GM12878 (cell line): ENCODE measurements around the gene PLCB4. TPM values are rescaled to one million over a fixed set of nuclear protein-coding genes. Genes with fewer than 3 reads are reported as not detected.

Source experiments
- ATAC-seq: fragments of 200-7000 bp; cut with Tn5 transposase; 3 replicates; pipeline ENCODE4 v1.9.1; 2020; ENCODE audit warnings: mild to moderate bottlenecking, moderate library complexity
- BruUV-seq: library from RNA; stranded (reverse); fragments of 400-500 nt; replicated peaks from 2 replicates; lab custom pipeline; 2021; lab: Mats Ljungman, UMichigan
- CTCF ChIA-PET: fragments of 300-600 bp; sonication (Branson Sonifier 250); formaldehyde crosslinking; extraction: SDS; loops from one replicate; lab custom pipeline; 2021; ENCODE audit warnings: inconsistent platforms; lab: Yijun Ruan, JAX
- POLR2A ChIA-PET: fragments of 350-600 bp; formaldehyde crosslinking; extraction: SDS; loops from one replicate; lab custom pipeline; 2021; ENCODE audit warnings: inconsistent platforms; lab: Charles Lee
- RAD21 ChIA-PET: fragments of 300-600 bp; sonication (Branson Sonifier 250); formaldehyde crosslinking; loops from one replicate; lab custom pipeline; 2023; ENCODE audit warnings: antibody characterized with exemption; ENCODE audit not compliant: unreplicated experiment; lab: Charles Lee
- SMC1A ChIA-PET: fragments of 300-600 bp; sonication (Branson Sonifier 250); formaldehyde crosslinking; loops from one replicate; lab custom pipeline; 2023; ENCODE audit not compliant: unreplicated experiment, uncharacterized antibody; lab: Charles Lee
- DNase-seq: peaks from one replicate; pipeline ENCODE4 v3.0.0-alpha.2; 2011; ENCODE audit warnings: low read depth, low spot score
- FAIRE-seq: peaks from 3 replicates; lab custom pipeline; 2011; peaks lifted over from hg19 to GRCh38; lab: Jason Lieb, UNC
- H2AFZ ChIP-seq: 2 replicates; pipeline ENCODE4 v1.6.0; 2011; ENCODE audit warnings: low read depth, low read length, control low read depth; ENCODE audit not compliant: control insufficient read depth
- H3K27ac ChIP-seq: 2 replicates; pipeline ENCODE4 v1.5.1; 2011; ENCODE audit warnings: control low read depth; ENCODE audit not compliant: control insufficient read depth, insufficient read depth
- H3K27me3 ChIP-seq, 2 experiments: replicated peaks in 1 of 2; 2 replicates each; pipeline versions ENCODE4 v1.6.0 to v1.6.1; 2011; ENCODE audit warnings: low read length in 1 of 2; ENCODE audit not compliant: control insufficient read depth in 2 of 2, insufficient read depth in 2 of 2
- H3K36me3 ChIP-seq, 2 experiments: 2 replicates each; pipeline ENCODE4 v1.5.1; 2011; ENCODE audit warnings: low read length in 1 of 2; ENCODE audit not compliant: control insufficient read depth in 2 of 2, insufficient read depth in 2 of 2
- H3K4me1 ChIP-seq: 2 replicates; pipeline ENCODE4 v1.6.1; 2011; ENCODE audit warnings: mild to moderate bottlenecking, low read length, moderate library complexity, mixed read lengths; ENCODE audit not compliant: control insufficient read depth, insufficient read depth
- H3K4me2 ChIP-seq: 2 replicates; pipeline ENCODE4 v1.6.0; 2011; ENCODE audit warnings: control low read depth; ENCODE audit not compliant: control insufficient read depth, insufficient read depth
- H3K4me3 ChIP-seq: fragments of 200-600 bp; sonication (generic); 2 replicates; pipeline ENCODE4 v1.5.1; 2016
- H3K79me2 ChIP-seq: 2 replicates; pipeline ENCODE4 v1.6.0; 2011; ENCODE audit warnings: low read length; ENCODE audit not compliant: control insufficient read depth, insufficient read depth
- H3K9ac ChIP-seq: 2 replicates; pipeline ENCODE4 v1.8.0; 2011; ENCODE audit warnings: low read length, control low read depth, mixed read lengths; ENCODE audit not compliant: control insufficient read depth, insufficient read depth
- H3K9me3 ChIP-seq: replicated peaks from 3 replicates; pipeline ENCODE4 v1.5.1; 2011; ENCODE audit warnings: mild to moderate bottlenecking, low read length; ENCODE audit not compliant: control insufficient read depth, insufficient read depth
- H4K20me1 ChIP-seq: 2 replicates; pipeline ENCODE4 v1.6.0; 2011; ENCODE audit not compliant: control insufficient read depth, insufficient read depth
- EP300 ChIP-seq, 2 experiments: fragments of 150-350 bp in 1 of 2; IDR thresholded peaks; 2 replicates each; pipeline ENCODE4 v1.6.1; 2011 to 2012; ENCODE audit warnings: low read depth in 2 of 2, low read length in 2 of 2, borderline replicate concordance in 1 of 2, improper control_type of control experiment in 1 of 2, inconsistent platforms in 1 of 2; ENCODE audit not compliant: control insufficient read depth in 1 of 2
- KAT2A ChIP-seq: conservative IDR thresholded peaks from 2 replicates; pipeline ENCODE4 v1.6.1; 2011; ENCODE audit warnings: low read depth, low read length; ENCODE audit not compliant: control insufficient read depth
- MYC ChIP-seq: IDR thresholded peaks from 2 replicates; pipeline ENCODE4 v1.6.1; 2011; ENCODE audit warnings: mild to moderate bottlenecking, low read length, moderate library complexity, inconsistent platforms; ENCODE audit not compliant: insufficient read depth, insufficient replicate concordance, insufficient read length, severe bottlenecking
- NFYA ChIP-seq: IDR thresholded peaks from 2 replicates; pipeline ENCODE4 v1.6.1; 2011; ENCODE audit warnings: low read depth, mild to moderate bottlenecking, low read length, improper control_type of control experiment, borderline replicate concordance
- NFYB ChIP-seq: IDR thresholded peaks from 2 replicates; pipeline ENCODE4 v1.6.1; 2011; ENCODE audit warnings: low read depth, mild to moderate bottlenecking, low read length, improper control_type of control experiment, moderate library complexity; ENCODE audit not compliant: insufficient read depth
- SUZ12 ChIP-seq: fragments of 200-600 bp; sonication (generic); IDR thresholded peaks from one replicate; pipeline ENCODE4 v1.6.1; 2018; ENCODE audit warnings: antibody characterized with exemption, mild to moderate bottlenecking; ENCODE audit not compliant: unreplicated experiment
- ZSCAN29 ChIP-seq: fragments of 450-650 bp; IDR thresholded peaks from 2 replicates; pipeline ENCODE4 v1.6.1; 2017; ENCODE audit warnings: mild to moderate bottlenecking, moderate library complexity
- WGBS: methylation state at CpG from one replicate; pipeline ENCODE4 v1.1.6; 2016; ENCODE audit warnings: low lambda C conversion rate; ENCODE audit not compliant: insufficient replicate concordance, insufficient coverage; ENCODE audit errors: missing lambda C conversion rate; 5-methylcytosine and 5-hydroxymethylcytosine counted together
- in situ Hi-C: fragments of 300-500 bp; cut with MboI; formaldehyde crosslinking; loops from 9 replicates; pipeline ENCODE4 v1.14.3; 2018; ENCODE audit warnings: mixed read lengths
- intact Hi-C: fragments of 100-400 bp; cut with micrococcal nuclease; formaldehyde crosslinking; loops from one replicate; pipeline ENCODE4 v1.14.2; 2022; ENCODE audit not compliant: unreplicated experiment
- polyA plus RNA-seq, 11 experiments: library from polyadenylated mRNA; depleted of rRNA in 4 of 11; unstranded in 6 of 11; stranded (reverse) in 5 of 11; fragments of >200 nt; fragmentation: Nextera tagmentation in 4 of 11; fragmentation: Illumina TruSeq in 1 of 11; extraction: Ambion mirVana in 4 of 11; extraction: Trizol in 1 of 11; gene quantifications; 1 replicate in 1 of 11; 2 replicates in 10 of 11; pipeline versions ENCODE4 v1.2.1 to v1.2.3, GENCODE V29; 2011 to 2016; ENCODE audit warnings: inconsistent platforms in 2 of 11, missing spikeins in 2 of 11, low read depth in 1 of 11
- total RNA-seq, 4 experiments: library from RNA; depleted of rRNA in 3 of 4; stranded (reverse); fragments of >200 nt in 3 of 4; fragmentation: Illumina TruSeq in 1 of 4; extraction: Trizol in 1 of 4; gene quantifications; 2 replicates each; pipeline versions ENCODE4 v1.2.1 to v1.2.3, GENCODE V29; 2013 to 2021

PLCB4 gene
- total and polyA plus RNA-seq, 10 of the 15 experiments (the other 5 are each of a cell fraction or from before 2014, with no cell fraction given) = not detected

GRCh38 chr20:9506280-9506821, 437.5 kb downstream of the PLCB4 start:
- POLR2A ChIA-PET = no interaction called here
- in situ Hi-C loops (no loop called here), intact Hi-C loops (no loop called here)
- H3K27ac ChIP-seq = no peak overlapping the region
- TF ChIP-seq ZSCAN29 (no peak), EP300 (IDR thresholded peaks at IDR 0.05; ENCODE audit: borderline replicate concordance in 1 of 2, control insufficient read depth in 1 of 2, low read depth in 2 of 2, low read length in 2 of 2) (no peak), NFYB (no peak), MYC (no peak)
- FAIRE-seq (no peak), DNase-seq (no peak), ATAC-seq (no peak)
- peak overlapping the region; percentile 67 for H3K4me2 ChIP-seq
- CTCF ChIA-PET = no interaction called here
- no TSS peak for BruUV-seq
- H3K27me3 ChIP-seq = peaks cover 0 to 17% of the 10 kb centered on the region in 2 experiments; a peak in 3 of 4 replicates
- no peaks in the 10 kb centered on the region; the same call in 2 of the 3 replicates for H3K9me3 ChIP-seq
- H2AFZ ChIP-seq = peak overlapping the region; percentile 21
- H3K4me1 ChIP-seq = peaks cover 44% of the 10 kb centered on the region
- peak overlapping the region; percentile 26; the same call in 1 of the 2 replicates for H3K9ac ChIP-seq
- H4K20me1 ChIP-seq = no peaks in the 10 kb centered on the region
- no peaks in the 10 kb centered on the region; the same call in 1 of the 2 replicates for H3K79me2 ChIP-seq
- 30% methylated on average over 32 of the region's 34 CpGs for WGBS
- RAD21 ChIA-PET = no interaction called here
- H3K36me3 ChIP-seq = no peaks in the 10 kb centered on the region
- H3K4me3 ChIP-seq = peak overlapping the region; percentile 39; the same call in 1 of the 2 replicates
- SMC1A ChIA-PET = no interaction called here

DNA sequence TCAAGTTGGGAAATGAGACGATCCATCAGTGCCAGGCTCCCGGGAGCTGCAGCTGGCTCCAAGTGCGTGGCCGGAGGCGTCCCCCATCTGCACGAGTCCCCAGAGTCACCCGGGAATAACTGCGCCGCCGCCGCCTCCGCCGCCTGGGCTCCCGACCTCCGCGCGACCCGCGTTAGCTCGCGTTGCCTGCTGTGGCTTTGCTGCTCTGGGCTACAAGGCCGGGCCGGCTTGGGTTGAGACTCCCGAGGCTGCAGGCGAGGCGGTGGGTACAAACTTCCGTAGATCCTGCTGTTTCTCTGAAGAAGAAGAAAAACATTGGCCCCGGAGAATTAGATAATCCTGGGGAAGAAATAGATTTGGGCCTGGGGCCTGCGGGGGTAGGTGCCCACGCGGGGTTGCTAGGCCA, 438.1 kb downstream of the PLCB4 start:
- intact Hi-C loops = no loop called here
- WGBS = 11% methylated on average over 26 of the region's 31 CpGs
- peak; percentile 51 for TF ChIP-seq SUZ12
- TF ChIP-seq KAT2A = no peak
- no peak for TF ChIP-seq NFYA

More for the DNA sequence above, 438.1 kb downstream of the PLCB4 start:
- CTCF ChIA-PET = no interaction called here
- SMC1A ChIA-PET = no interaction called here
- Histone ChIP-seq H3K79me2 (no peaks in the 10 kb centered on the region; the same call in 1 of the 2 replicates), H3K9ac (peak overlapping the region; percentile 26; the same call in 1 of the 2 replicates), H3K36me3 (no peaks in the 10 kb centered on the region), H2AFZ (peak overlapping the region; percentile 21; the same call in 1 of the 2 replicates), H3K9me3 (no peaks in the 10 kb centered on the region; the same call in 2 of the 3 replicates), H3K4me3 (peak overlapping the region; percentile 39; the same call in 1 of the 2 replicates), H3K27ac (no peak overlapping the region), H4K20me1 (no peaks in the 10 kb centered on the region), H3K27me3 (peaks cover 0 to 17% of the 10 kb centered on the region in 2 experiments; a peak in 3 of 4 replicates), H3K4me1 (peaks cover 50% of the 10 kb centered on the region), H3K4me2 (peak overlapping the region; percentile 67)
- POLR2A ChIA-PET = no interaction called here
- BruUV-seq = no TSS peak
- ATAC-seq (no peak), FAIRE-seq (no peak), DNase-seq (no peak)
- RAD21 ChIA-PET = no interaction called here
- in situ Hi-C loops = no loop called here
